Hepatocyte (in vitro differentiated cells): ENCODE results near the gene MS4A7. TPM values are rescaled to one million over a fixed set of nuclear protein-coding genes. Genes with fewer than 3 reads are reported as not detected.

Experiments
- DNase-seq: peaks from one replicate; pipeline ENCODE4 v3.0.0-alpha.2; 2016; ENCODE audit warnings: low spot score
- H2AFZ ChIP-seq: fragments of 200-600 bp; sonication (generic); 2 replicates; pipeline ENCODE4 v1.6.0; 2016; ENCODE audit warnings: antibody characterized with exemption, mild to moderate bottlenecking
- H3K27ac ChIP-seq: fragments of 200-600 bp; sonication (generic); 2 replicates; pipeline ENCODE4 v1.5.1; 2016; ENCODE audit warnings: mild to moderate bottlenecking
- H3K27me3 ChIP-seq: fragments of 200-600 bp; sonication (generic); 2 replicates; pipeline ENCODE4 v1.6.1; 2016
- H3K36me3 ChIP-seq: fragments of 200-600 bp; sonication (generic); replicated peaks from 2 replicates; pipeline ENCODE4 v1.5.1; 2016; ENCODE audit warnings: low read depth; ENCODE audit not compliant: insufficient read depth
- H3K4me1 ChIP-seq: fragments of 200-600 bp; sonication (generic); 2 replicates; pipeline ENCODE4 v1.5.1; 2016; ENCODE audit warnings: mild to moderate bottlenecking, moderate library complexity; ENCODE audit not compliant: insufficient read depth
- H3K4me2 ChIP-seq: fragments of 200-600 bp; sonication (generic); 2 replicates; pipeline ENCODE4 v1.6.0; 2016
- H3K4me3 ChIP-seq: fragments of 200-600 bp; sonication (generic); 2 replicates; pipeline ENCODE4 v1.5.1; 2016; ENCODE audit warnings: mild to moderate bottlenecking
- H3K79me2 ChIP-seq: fragments of 200-600 bp; sonication (generic); 2 replicates; pipeline ENCODE4 v1.6.0; 2017; ENCODE audit warnings: mild to moderate bottlenecking
- H3K9me2 ChIP-seq: fragments of 200-600 bp; sonication (generic); replicated peaks from 2 replicates; pipeline ENCODE4 v1.6.0; 2017; ENCODE audit warnings: mild to moderate bottlenecking; ENCODE audit not compliant: insufficient read depth
- H3K9me3 ChIP-seq: fragments of 200-600 bp; sonication (generic); 2 replicates; pipeline ENCODE4 v1.5.1; 2016; ENCODE audit warnings: low read depth, mild to moderate bottlenecking
- H4K20me1 ChIP-seq: fragments of 200-600 bp; sonication (generic); 2 replicates; pipeline ENCODE4 v1.6.0; 2016; ENCODE audit warnings: mild to moderate bottlenecking; ENCODE audit not compliant: insufficient read depth, poor library complexity, severe bottlenecking
- CTCF ChIP-seq: fragments of 200-600 bp; sonication (generic); IDR thresholded peaks from 2 replicates; pipeline ENCODE4 v1.5.1; 2016; ENCODE audit warnings: antibody characterized with exemption, mild to moderate bottlenecking; ENCODE audit not compliant: poor library complexity
- EZH2 ChIP-seq: fragments of 200-600 bp; sonication (generic); IDR thresholded peaks from 2 replicates; pipeline ENCODE4 v1.6.1; 2016; ENCODE audit warnings: antibody characterized with exemption, mild to moderate bottlenecking, borderline replicate concordance
- EZH2phosphoT487 ChIP-seq: fragments of 200-600 bp; sonication (generic); IDR thresholded peaks from one replicate; pipeline ENCODE4 v1.6.1; 2018; ENCODE audit warnings: antibody characterized with exemption, mild to moderate bottlenecking, low read depth, moderate library complexity; ENCODE audit not compliant: unreplicated experiment, severe bottlenecking
- WGBS: methylation state at CpG from one replicate; pipeline ENCODE4 v1.1.6; 2016; ENCODE audit warnings: low lambda C conversion rate; ENCODE audit errors: missing lambda C conversion rate; 5-methylcytosine and 5-hydroxymethylcytosine counted together
- polyA plus RNA-seq: library from polyadenylated mRNA; unstranded; fragments of >200 nt; fragmentation: Nextera tagmentation; extraction: Ambion mirVana; gene quantifications from 2 replicates; pipeline ENCODE4 v1.2.1, GENCODE V29; 2016
- total RNA-seq: library from RNA; depleted of rRNA; stranded (reverse); fragments of >200 nt; gene quantifications from 2 replicates; pipeline ENCODE4 v1.2.3, GENCODE V29; 2014

The MS4A7 gene
- total and polyA plus RNA-seq, 2 experiments from 2014 or later, result 0.60 to 1.8 TPM

- Histone ChIP-seq H3K4me1 (no peaks in the 10 kb centered on the region), H3K36me3 (no peaks in the 10 kb centered on the region), H3K9me3 (no peaks in the 10 kb centered on the region), H3K9me2 (no peaks in the 10 kb centered on the region), H3K27me3 (no peaks in the 10 kb centered on the region), H3K4me3 (no peak overlapping the region), H3K79me2 (no peaks in the 10 kb centered on the region), H3K4me2 (no peak overlapping the region), H4K20me1 (no peaks in the 10 kb centered on the region), H3K27ac (no peak overlapping the region), H2AFZ (no peak overlapping the region)
- DNase-seq, result no peak
- TF ChIP-seq EZH2phosphoT487, result no peak
- TF ChIP-seq EZH2, result no peak
- no peak for TF ChIP-seq CTCF
- 74% methylated on average over 2 of the region's 2 CpGs for WGBS
Observed at GRCh38 chr11:60392361-60392760, 14.0 kb downstream of the MS4A7 start.

- no peak overlapping the region for H3K4me3 ChIP-seq
- no peaks in the 10 kb centered on the region for H3K9me3 ChIP-seq
- H3K36me3 ChIP-seq, result no peaks in the 10 kb centered on the region
- no peak for DNase-seq
- no peak overlapping the region for H3K4me2 ChIP-seq
- no peak overlapping the region for H3K27ac ChIP-seq
- no peaks in the 10 kb centered on the region for H3K27me3 ChIP-seq
- no peaks in the 10 kb centered on the region for H3K9me2 ChIP-seq
- H3K4me1 ChIP-seq, result no peaks in the 10 kb centered on the region
- H4K20me1 ChIP-seq, result no peaks in the 10 kb centered on the region
- H3K79me2 ChIP-seq, result no peaks in the 10 kb centered on the region
- TF ChIP-seq EZH2 (no peak), CTCF (no peak), EZH2phosphoT487 (no peak)
- 76% methylated on average over 5 of the region's 5 CpGs for WGBS
- no peak overlapping the region for H2AFZ ChIP-seq
Observed at GRCh38 chr11:60393016-60393415, 14.7 kb downstream of the MS4A7 start.

GRCh38 chr11:60394666-60395380 is 16.5 kb downstream of the MS4A7 start:
- no peaks in the 10 kb centered on the region for H3K9me2 ChIP-seq
- H3K4me3 ChIP-seq, result no peak overlapping the region
- no peaks in the 10 kb centered on the region for H3K79me2 ChIP-seq
- no peak for TF ChIP-seq CTCF
- TF ChIP-seq EZH2, result no peak
- TF ChIP-seq EZH2phosphoT487, result no peak
- H4K20me1 ChIP-seq, result no peaks in the 10 kb centered on the region
- 73% methylated on average over 7 of the region's 7 CpGs for WGBS
- no peak for DNase-seq
- no peaks in the 10 kb centered on the region for H3K27me3 ChIP-seq
- no peak overlapping the region for H3K27ac ChIP-seq
- no peaks in the 10 kb centered on the region for H3K4me1 ChIP-seq
- H2AFZ ChIP-seq, result no peak overlapping the region
- no peaks in the 10 kb centered on the region for H3K36me3 ChIP-seq
- no peaks in the 10 kb centered on the region for H3K9me3 ChIP-seq
- H3K4me2 ChIP-seq, result no peak overlapping the region
